GM23338 (cell line): Measurements from ENCODE around the gene DHRS7C. TPM values are rescaled to one million over a fixed set of nuclear protein-coding genes. Genes with fewer than 3 reads are reported as not detected.

Source experiments
- ATAC-seq: fragments of 200-7000 bp; cut with Tn5 transposase; 3 replicates; pipeline ENCODE4 v1.9.1; 2020
- DNase-seq: peaks from one replicate; pipeline ENCODE4 v3.0.0-alpha.2; 2015; ENCODE audit warnings: low spot score
- H2AFZ ChIP-seq: fragments of 200-600 bp; sonication (generic); 2 replicates; pipeline ENCODE4 v1.8.0; 2016; ENCODE audit warnings: antibody characterized with exemption, mild to moderate bottlenecking, moderate library complexity
- H3F3A ChIP-seq: fragments of 200-600 bp; sonication (generic); replicated peaks from 2 replicates; pipeline ENCODE4 v1.8.0; 2017; ENCODE audit warnings: antibody characterized with exemption, mixed run types, low read depth
- H3K27ac ChIP-seq: fragments of 200-600 bp; sonication (generic); 2 replicates; pipeline ENCODE4 v1.6.1; 2016; ENCODE audit warnings: low read depth
- H3K27me3 ChIP-seq: fragments of 200-600 bp; sonication (generic); 2 replicates; pipeline ENCODE4 v1.8.0; 2016; ENCODE audit warnings: mild to moderate bottlenecking, mixed run types, moderate library complexity; ENCODE audit not compliant: insufficient read depth
- H3K36me3 ChIP-seq: fragments of 200-600 bp; sonication (generic); 2 replicates; pipeline ENCODE4 v1.8.0; 2016; ENCODE audit warnings: mild to moderate bottlenecking; ENCODE audit not compliant: insufficient read depth
- H3K4me1 ChIP-seq: fragments of 200-600 bp; sonication (generic); 2 replicates; pipeline ENCODE4 v1.8.0; 2016; ENCODE audit warnings: mild to moderate bottlenecking, moderate library complexity; ENCODE audit not compliant: insufficient read depth
- H3K4me2 ChIP-seq: fragments of 200-600 bp; sonication (generic); 2 replicates; pipeline ENCODE4 v1.7.1; 2017; ENCODE audit warnings: mixed run types
- H3K4me3 ChIP-seq: fragments of 200-600 bp; sonication (generic); 2 replicates; pipeline ENCODE4 v1.6.1; 2016; ENCODE audit warnings: mixed run types
- H3K79me2 ChIP-seq: fragments of 200-600 bp; sonication (generic); replicated peaks from 2 replicates; pipeline ENCODE4 v1.8.0; 2017; ENCODE audit warnings: mild to moderate bottlenecking; ENCODE audit not compliant: insufficient read depth
- H3K9me2 ChIP-seq: fragments of 200-600 bp; sonication (generic); 2 replicates; pipeline ENCODE4 v1.8.0; 2017; ENCODE audit not compliant: insufficient read depth
- H4K20me1 ChIP-seq: fragments of 200-600 bp; sonication (generic); replicated peaks from 2 replicates; pipeline ENCODE4 v1.8.0; 2017; ENCODE audit warnings: mild to moderate bottlenecking; ENCODE audit not compliant: insufficient read depth
- H3K27ac Mint-ChIP-seq: 2 replicates; pipeline ENCODE4 v1.8.0; 2020; ENCODE audit warnings: inconsistent platforms, mild to moderate bottlenecking, moderate library complexity, mixed read lengths
- H3K27me3 Mint-ChIP-seq: 3 replicates; pipeline ENCODE4 v1.8.0; 2022; ENCODE audit warnings: low read depth, mild to moderate bottlenecking, moderate library complexity, mixed read lengths, inconsistent platforms; ENCODE audit not compliant: insufficient read depth, poor library complexity
- H3K36me3 Mint-ChIP-seq: 3 replicates; pipeline ENCODE4 v1.8.0; 2021; ENCODE audit warnings: low read depth, mild to moderate bottlenecking, inconsistent platforms, moderate library complexity, mixed read lengths
- H3K4me1 Mint-ChIP-seq: 3 replicates; pipeline ENCODE4 v1.8.0; 2020; ENCODE audit warnings: mild to moderate bottlenecking, inconsistent platforms, mixed read lengths
- H3K4me3 Mint-ChIP-seq: 3 replicates; pipeline ENCODE4 v1.8.0; 2021; ENCODE audit warnings: moderate library complexity, mild to moderate bottlenecking, inconsistent platforms, mixed read lengths
- H3K9me3 Mint-ChIP-seq: 3 replicates; pipeline ENCODE4 v1.8.0; 2020; ENCODE audit warnings: moderate library complexity, mild to moderate bottlenecking, inconsistent platforms, mixed read lengths
- CREB1 ChIP-seq: fragments of 250-450 bp; sonication (Bioruptor Pico); IDR thresholded peaks from 2 replicates; pipeline ENCODE4 v1.5.0; 2020; ENCODE audit warnings: low read depth, mild to moderate bottlenecking, moderate library complexity
- CTCF ChIP-seq, 2 experiments: fragments of 200-600 bp in 1 of 2; sonication (generic) in 1 of 2; conservative IDR thresholded peaks; 2 replicates each; pipeline versions ENCODE4 v1.5.1 to v1.6.1; 2016 to 2017; ENCODE audit warnings: antibody characterized with exemption in 2 of 2, low read depth in 2 of 2, mild to moderate bottlenecking in 2 of 2, moderate library complexity in 1 of 2
- ETS1 ChIP-seq: IDR thresholded peaks from 2 replicates; pipeline ENCODE4 v1.6.1; 2016; ENCODE audit warnings: antibody characterized with exemption
- EZH2 ChIP-seq: fragments of 200-600 bp; sonication (generic); IDR thresholded peaks from one replicate; pipeline ENCODE4 v1.8.0; 2017; ENCODE audit warnings: antibody characterized with exemption, mild to moderate bottlenecking, low read depth; ENCODE audit not compliant: unreplicated experiment
- JUNB ChIP-seq: IDR thresholded peaks from one replicate; pipeline ENCODE4 v1.6.1; 2016; ENCODE audit warnings: antibody characterized with exemption; ENCODE audit not compliant: unreplicated experiment
- NANOG ChIP-seq: IDR thresholded peaks from 2 replicates; pipeline ENCODE4 v1.6.1; 2016; ENCODE audit warnings: antibody characterized with exemption, borderline replicate concordance
- POLR2AphosphoS5 ChIP-seq: IDR thresholded peaks from 2 replicates; pipeline ENCODE4 v1.6.1; 2016; ENCODE audit warnings: antibody characterized with exemption, low read depth
- REST ChIP-seq: IDR thresholded peaks from one replicate; pipeline ENCODE4 v1.6.1; 2018; ENCODE audit warnings: antibody characterized with exemption; ENCODE audit not compliant: unreplicated experiment
- STAT1 ChIP-seq: IDR thresholded peaks from one replicate; pipeline ENCODE4 v1.6.1; 2016; ENCODE audit warnings: antibody characterized with exemption; ENCODE audit not compliant: unreplicated experiment
- ZNF114 ChIP-seq: fragments of 250-450 bp; sonication (Bioruptor Pico); IDR thresholded peaks from 2 replicates; pipeline ENCODE4 v1.5.0; 2020; ENCODE audit warnings: mild to moderate bottlenecking, moderate library complexity
- ZNF331 ChIP-seq: fragments of 250-450 bp; sonication (Bioruptor Pico); IDR thresholded peaks from 2 replicates; pipeline ENCODE4 v1.5.0; 2020; ENCODE audit warnings: low read depth, mild to moderate bottlenecking, moderate library complexity
- ZNF462 ChIP-seq: fragments of 250-450 bp; sonication (Bioruptor Pico); IDR thresholded peaks from 2 replicates; pipeline ENCODE4 v1.5.0; 2020; ENCODE audit warnings: mild to moderate bottlenecking, moderate library complexity
- polyA plus RNA-seq: library from polyadenylated mRNA; unstranded; fragments of >200 nt; fragmentation: Nextera tagmentation; extraction: Ambion mirVana; gene quantifications from 2 replicates; pipeline ENCODE4 v1.2.1, GENCODE V29; 2016
- total RNA-seq: library from RNA; depleted of rRNA; stranded (reverse); fragments of >200 nt; shearing (Covaris generic); gene quantifications from 2 replicates; pipeline ENCODE4 v1.2.3, GENCODE V29; 2014

The DHRS7C gene
- total and polyA plus RNA-seq, 2 experiments from 2014 or later = not detected

- no peaks in the 10 kb centered on the region for H3K36me3 Mint-ChIP-seq
- Histone ChIP-seq H3K36me3 (no peaks in the 10 kb centered on the region), H3K79me2 (no peaks in the 10 kb centered on the region), H4K20me1 (no peaks in the 10 kb centered on the region), H2AFZ (0 out of 2 replicates have a peak overlapping the region, but pooled peaks have one; percentile 56), H3K27me3 (no peaks in the 10 kb centered on the region), H3K4me2 (no peak overlapping the region), H3K27ac (no peak overlapping the region), H3K9me2 (0 out of 2 replicates have a peak, but pooled peaks cover 6% of the 10 kb centered on the region), H3F3A (no peaks in the 10 kb centered on the region), H3K4me3 (no peak overlapping the region), H3K4me1 (no peaks in the 10 kb centered on the region)
- H3K9me3 Mint-ChIP-seq = no peaks in the 10 kb centered on the region; the same call in 1 of the 3 replicates
- H3K4me3 Mint-ChIP-seq = no peak overlapping the region
- no peaks in the 10 kb centered on the region for H3K4me1 Mint-ChIP-seq
- DNase-seq (no peak), ATAC-seq (no peak)
- H3K27ac Mint-ChIP-seq = no peak overlapping the region
- no peak for TF ChIP-seq CREB1 (CRISPR knock-in tag)
- TF ChIP-seq POLR2AphosphoS5 = no peak
- no peak for TF ChIP-seq NANOG
- no peak for TF ChIP-seq ZNF462 (CRISPR knock-in tag)
- no peak for TF ChIP-seq ZNF331 (CRISPR knock-in tag)
- TF ChIP-seq CTCF (conservative IDR thresholded peaks at IDR 0.05; ENCODE audit: low read depth in 2 of 2) = no peak
- no peak for TF ChIP-seq REST
- no peak for TF ChIP-seq STAT1
- TF ChIP-seq ETS1 = no peak
- no peak for TF ChIP-seq ZNF114 (CRISPR knock-in tag)
- no peak for TF ChIP-seq EZH2
- TF ChIP-seq JUNB = no peak
- H3K27me3 Mint-ChIP-seq = no peaks in the 10 kb centered on the region
Measured at GRCh38 chr17:9802697-9803096, 11.3 kb upstream of the DHRS7C start.
